Lower lobe of right lung (tissue), 2 donors: ENCODE data around the gene SLC8A1. TPM values are rescaled to one million over a fixed set of nuclear protein-coding genes. Genes with fewer than 3 reads are reported as not detected.

Source experiments
- ATAC-seq, 2 donors: fragments of 200-7000 bp; cut with Tn5 transposase; one replicate each; pipeline ENCODE4 v1.9.1; 2020 to 2022; ENCODE audit warnings: mild to moderate bottlenecking in 2 of 2, moderate library complexity in 2 of 2
- DNase-seq: peaks from one replicate; pipeline ENCODE4 v3.0.0-alpha.2; 2020
- H3K27ac ChIP-seq: fragments of 200-600 bp; one replicate; pipeline ENCODE4 v1.8.0; 2022
- H3K27me3 ChIP-seq: fragments of 200-600 bp; one replicate; pipeline ENCODE4 v1.8.0; 2022; ENCODE audit warnings: low read depth
- H3K36me3 ChIP-seq: fragments of 200-600 bp; one replicate; pipeline ENCODE4 v1.8.0; 2022; ENCODE audit warnings: mild to moderate bottlenecking
- H3K4me1 ChIP-seq: fragments of 200-600 bp; one replicate; pipeline ENCODE4 v1.8.0; 2022
- H3K4me3 ChIP-seq: fragments of 200-600 bp; one replicate; pipeline ENCODE4 v1.8.0; 2022; ENCODE audit warnings: mild to moderate bottlenecking
- H3K9me3 ChIP-seq: fragments of 200-600 bp; one replicate; pipeline ENCODE4 v1.8.0; 2022
- intact Hi-C: fragments of 100-400 bp; cut with DNase I; formaldehyde crosslinking; loops from one replicate; pipeline ENCODE4 v1.11.0; 2022
- total RNA-seq: library from RNA; stranded (reverse); fragmentation: NEBNext Ultra II Directional; extraction: Animal tissue kit (Norgen Biotek cat#: 25700); gene quantifications from one replicate; pipeline ENCODE4 v1.2.1, GENCODE V29; 2021
- TF ChIP-seq, protein P1 (sequence below): fragments of 200-600 bp; IDR thresholded peaks from one replicate; pipeline ENCODE4 v1.8.0; 2022; ENCODE audit warnings: antibody characterized with exemption, mild to moderate bottlenecking
- donor health status: DM: no; HTN: yes; CAD: no; lungs with severe emphysema.

The SLC8A1 gene
- total RNA-seq, 1 donor from 2014 or later, result 58.5 TPM

DNA sequence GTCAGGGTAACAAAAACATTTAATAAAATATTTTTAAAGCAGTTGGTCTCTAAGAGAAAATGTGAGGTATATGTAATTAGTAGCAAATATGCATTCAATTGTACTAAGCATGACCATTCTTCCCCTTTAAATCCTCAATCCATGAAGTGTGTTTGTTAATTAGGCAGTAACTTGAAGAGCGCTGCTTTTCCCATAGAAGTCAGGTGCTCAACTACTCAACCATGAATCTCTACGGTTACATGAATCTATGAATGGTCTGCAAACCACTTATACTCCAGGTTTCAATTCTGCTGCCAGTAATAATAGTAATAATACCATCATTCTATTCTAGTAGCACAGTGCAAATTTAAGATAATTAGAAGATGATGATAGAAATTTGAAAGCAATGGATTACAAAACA is 55.8 kb downstream of the SLC8A1 start:
- TF ChIP-seq, protein P1, sequence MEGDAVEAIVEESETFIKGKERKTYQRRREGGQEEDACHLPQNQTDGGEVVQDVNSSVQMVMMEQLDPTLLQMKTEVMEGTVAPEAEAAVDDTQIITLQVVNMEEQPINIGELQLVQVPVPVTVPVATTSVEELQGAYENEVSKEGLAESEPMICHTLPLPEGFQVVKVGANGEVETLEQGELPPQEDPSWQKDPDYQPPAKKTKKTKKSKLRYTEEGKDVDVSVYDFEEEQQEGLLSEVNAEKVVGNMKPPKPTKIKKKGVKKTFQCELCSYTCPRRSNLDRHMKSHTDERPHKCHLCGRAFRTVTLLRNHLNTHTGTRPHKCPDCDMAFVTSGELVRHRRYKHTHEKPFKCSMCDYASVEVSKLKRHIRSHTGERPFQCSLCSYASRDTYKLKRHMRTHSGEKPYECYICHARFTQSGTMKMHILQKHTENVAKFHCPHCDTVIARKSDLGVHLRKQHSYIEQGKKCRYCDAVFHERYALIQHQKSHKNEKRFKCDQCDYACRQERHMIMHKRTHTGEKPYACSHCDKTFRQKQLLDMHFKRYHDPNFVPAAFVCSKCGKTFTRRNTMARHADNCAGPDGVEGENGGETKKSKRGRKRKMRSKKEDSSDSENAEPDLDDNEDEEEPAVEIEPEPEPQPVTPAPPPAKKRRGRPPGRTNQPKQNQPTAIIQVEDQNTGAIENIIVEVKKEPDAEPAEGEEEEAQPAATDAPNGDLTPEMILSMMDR, result no peak
- no peak for ATAC-seq
- DNase-seq, result no peak
- Histone ChIP-seq H3K9me3 (no peaks in the 10 kb centered on the region), H3K36me3 (no peaks in the 10 kb centered on the region), H3K4me1 (no peaks in the 10 kb centered on the region), H3K27me3 (no peaks in the 10 kb centered on the region), H3K4me3 (no peak overlapping the region), H3K27ac (no peak overlapping the region)
- intact Hi-C loops, result no loop called here

DNA sequence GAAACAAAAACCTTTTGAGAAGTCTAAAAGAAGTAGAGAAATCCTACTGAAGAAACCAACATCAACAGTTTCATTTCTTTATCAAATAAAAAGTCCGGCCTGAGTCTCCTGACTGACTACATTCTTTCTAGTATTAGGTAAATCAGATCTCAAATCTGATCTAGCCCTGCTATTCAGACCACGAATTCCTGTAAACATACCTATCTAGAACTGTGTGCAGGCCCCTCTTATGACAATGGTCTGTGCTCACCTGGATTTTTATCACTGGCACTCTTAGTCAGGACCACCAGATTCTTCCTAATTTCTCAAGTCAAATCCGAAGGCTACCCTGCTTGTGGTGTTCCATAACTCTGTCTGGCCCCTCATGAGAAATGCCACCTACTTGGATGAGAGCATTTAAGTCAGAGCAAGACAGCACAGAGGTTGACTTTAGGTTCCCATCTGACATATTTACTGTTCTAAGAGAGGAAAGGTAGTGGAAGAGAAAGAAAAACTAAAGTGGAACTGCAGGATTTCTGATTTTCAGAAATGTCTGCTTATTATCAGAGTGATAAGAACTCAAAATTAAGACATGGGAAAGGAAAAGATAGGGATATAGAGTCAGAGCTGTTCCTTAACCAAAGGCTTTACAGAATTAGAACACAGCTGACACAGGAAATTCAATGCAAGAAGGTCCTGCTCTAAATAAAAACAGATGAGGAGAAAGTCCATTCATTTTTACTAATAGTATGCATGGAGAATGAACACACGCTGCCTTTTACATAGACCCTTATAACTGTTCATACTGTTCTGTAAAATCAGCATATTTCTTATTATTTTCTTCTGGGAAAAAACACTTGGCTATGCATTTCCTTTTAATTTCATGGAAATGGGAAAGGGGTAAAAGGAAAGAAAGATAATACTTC is 56.5 kb downstream of the SLC8A1 start:
- intact Hi-C loops, result no loop called here
- Histone ChIP-seq H3K4me3 (no peak overlapping the region), H3K36me3 (no peaks in the 10 kb centered on the region), H3K27ac (peak overlapping the region; percentile 8), H3K9me3 (no peaks in the 10 kb centered on the region), H3K27me3 (no peaks in the 10 kb centered on the region), H3K4me1 (no peaks in the 10 kb centered on the region)
- TF ChIP-seq, protein P1, result no peak
- ATAC-seq (no peak), DNase-seq (no peak)

DNA sequence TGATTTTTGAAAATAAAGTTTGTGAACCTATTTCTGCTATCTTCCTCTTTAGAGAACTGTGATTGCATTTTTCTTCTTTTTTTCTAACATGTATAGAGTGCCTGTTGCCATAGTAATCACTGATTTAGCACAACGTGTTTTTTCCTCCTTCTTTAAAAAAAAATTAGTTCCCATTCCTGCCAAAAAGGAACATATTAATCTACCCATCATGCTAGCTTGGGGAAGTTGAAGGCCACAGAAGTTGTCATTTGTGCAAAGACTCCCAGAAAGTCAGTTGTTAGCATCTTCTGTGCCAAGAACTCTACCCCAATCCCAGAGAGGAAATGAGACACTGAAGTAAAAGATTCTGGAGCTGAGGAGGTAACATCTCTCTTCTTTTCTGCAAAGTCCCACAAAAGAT is 57.3 kb downstream of the SLC8A1 start:
- TF ChIP-seq, protein P1, result no peak
- ATAC-seq (peak; percentile 79 to 81), DNase-seq (no peak)
- H3K9me3 ChIP-seq, result no peaks in the 10 kb centered on the region
- intact Hi-C loops, result no loop called here
- no peaks in the 10 kb centered on the region for H3K36me3 ChIP-seq
- H3K4me1 ChIP-seq, result no peaks in the 10 kb centered on the region
- H3K27ac ChIP-seq, result peak overlapping the region; percentile 8
- H3K4me3 ChIP-seq, result no peak overlapping the region
- H3K27me3 ChIP-seq, result no peaks in the 10 kb centered on the region

DNA sequence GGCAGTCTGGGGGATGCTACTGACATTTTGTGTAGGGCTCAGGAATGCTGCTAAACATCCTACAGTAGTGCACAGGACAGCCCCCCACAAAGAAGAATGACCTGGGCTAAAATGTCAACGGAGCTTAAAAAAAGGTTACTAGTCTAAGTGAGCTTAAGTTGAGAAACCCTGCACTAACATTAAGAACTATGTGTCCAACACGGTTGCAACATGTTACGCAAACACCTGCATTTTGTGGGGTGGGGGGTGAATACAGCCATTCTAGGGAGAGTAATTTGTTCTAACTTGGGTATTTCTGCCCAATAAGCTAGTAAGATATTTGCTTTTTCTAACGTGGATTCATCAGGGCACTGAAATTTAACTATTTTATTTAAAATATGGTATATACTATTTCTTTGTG is 57.9 kb downstream of the SLC8A1 start:
- intact Hi-C loops, result no loop called here
- no peak overlapping the region for H3K27ac ChIP-seq
- peak; percentile 48 to 66 for ATAC-seq

DNA sequence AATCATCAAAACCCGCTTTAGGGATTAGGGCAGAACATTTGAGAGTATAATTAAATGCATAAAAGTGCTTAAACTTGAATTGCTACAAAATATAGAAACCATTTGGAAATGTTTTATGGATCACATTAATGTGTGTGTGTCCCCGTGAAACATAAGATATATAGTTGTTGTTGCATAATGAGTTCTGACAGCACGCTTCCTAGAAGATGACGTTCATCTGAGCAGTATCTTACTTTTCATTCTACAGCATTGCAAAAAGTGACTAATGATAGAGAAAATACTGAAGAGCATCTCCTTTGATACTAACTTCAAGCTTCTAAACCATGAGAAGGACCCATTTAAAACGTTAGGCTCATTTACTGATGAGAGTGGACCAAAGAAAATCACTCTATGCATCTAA is 63.7 kb downstream of the SLC8A1 start:
- ATAC-seq, result no peak
- Histone ChIP-seq H3K9me3 (no peaks in the 10 kb centered on the region), H3K4me3 (no peak overlapping the region), H3K27ac (no peak overlapping the region), H3K36me3 (no peaks in the 10 kb centered on the region), H3K27me3 (no peaks in the 10 kb centered on the region), H3K4me1 (no peaks in the 10 kb centered on the region)
- TF ChIP-seq, protein P1, result no peak
- DNase-seq, result no peak
- intact Hi-C loops, result no loop called here

More for the DNA sequence above, 57.9 kb downstream of the SLC8A1 start:
- no peaks in the 10 kb centered on the region for H3K9me3 ChIP-seq
- DNase-seq, result no peak
- H3K4me1 ChIP-seq, result no peaks in the 10 kb centered on the region
- no peaks in the 10 kb centered on the region for H3K36me3 ChIP-seq
- TF ChIP-seq, protein P1, result no peak
- no peaks in the 10 kb centered on the region for H3K27me3 ChIP-seq
- no peak overlapping the region for H3K4me3 ChIP-seq
